ENCODE results near the gene KRT2. TPM values are rescaled to one million over a fixed set of nuclear protein-coding genes. Genes with fewer than 3 reads are reported as not detected.

Gene KRT2
- total and polyA plus RNA-seq, 2 of the 8 experiments (the other 6 are each of a cell fraction or from before 2014, with no cell fraction given): not detected

DNA sequence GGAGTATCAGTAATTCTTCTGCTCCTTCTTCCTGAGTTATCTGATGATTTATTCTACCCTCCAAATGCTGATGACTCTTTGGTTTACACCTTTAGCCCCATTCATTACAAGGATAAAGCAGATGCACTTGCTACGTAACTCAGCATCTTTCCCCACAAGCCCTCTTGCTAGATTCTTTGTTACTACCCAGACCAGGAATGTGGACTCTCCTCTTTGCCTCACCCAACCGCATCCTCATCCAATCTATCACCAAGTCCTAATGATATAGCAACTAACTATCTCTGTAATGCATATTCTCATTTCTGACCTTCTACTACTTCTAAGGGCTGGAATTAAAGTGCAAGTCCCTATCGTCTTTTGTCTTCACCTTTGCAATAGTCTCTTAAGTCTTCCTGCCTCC is 18.9 kb upstream of the KRT2 start:
- H2BK5ac ChIP-seq (ENCODE audit: low read depth, low read length): no peak overlapping the region
- 90% methylated on average over 3 of the region's 3 CpGs; no CpG with 5 or more reads in 1 of the 2 experiments for WGBS, 2 experiments (ENCODE audit: extremely low coverage in 1 of 2, insufficient coverage in 1 of 2, insufficient read length in 1 of 2, insufficient replicate concordance in 2 of 2, low coverage in 1 of 2, low lambda C conversion rate in 2 of 2, missing lambda C conversion rate in 1 of 2)
- H3K4me3 ChIP-seq (ENCODE audit: extremely low read depth in 1 of 4, insufficient read depth in 2 of 4, low read depth in 3 of 4, low read length in 4 of 4): no peak overlapping the region
- no peak overlapping the region for H3K27ac ChIP-seq (ENCODE audit: low read depth, low read length)
- H3K4me2 ChIP-seq (ENCODE audit: insufficient read depth in 1 of 2, low read depth in 2 of 2, low read length in 2 of 2): no peak overlapping the region
- ChIA-PET POLR2A (ENCODE audit: partially characterized antibody) (no interaction called here), CTCF (ENCODE audit: partially characterized antibody) (interaction anchor here (1.0 to 1.2 kb wide), 2 partner anchors 43 to 209 kb away, joined by 4 read pairs; no protein-coding TSS in a partner anchor)
- H2BK15ac ChIP-seq (ENCODE audit: low read length): no peak overlapping the region
- no peak overlapping the region for H3K4ac ChIP-seq (replicated peaks; ENCODE audit: insufficient read length, low read depth, low read length)
- no peak overlapping the region for H2BK12ac ChIP-seq (ENCODE audit: low read depth, low read length)
- no peak overlapping the region for H4K91ac ChIP-seq (replicated peaks; ENCODE audit: insufficient read length, low read length)
- H4K8ac ChIP-seq (ENCODE audit: extremely low read depth, insufficient read depth, low read length): no peak overlapping the region
- no peaks in the 10 kb centered on the region for H3K79me2 ChIP-seq (ENCODE audit: control insufficient read depth in 1 of 2, insufficient read depth in 2 of 2, low read length in 2 of 2)
- H3K27me3 ChIP-seq (replicated peaks in 1 of 4; ENCODE audit: control insufficient read depth in 3 of 4, extremely low read depth in 1 of 4, insufficient read depth in 3 of 4, low read length in 3 of 4): no peaks in the 10 kb centered on the region; a peak in 1 of 7 replicates
- no peak overlapping the region for H3K9ac ChIP-seq (replicated peaks in 1 of 4; ENCODE audit: extremely low read depth in 1 of 4, low read depth in 3 of 4, low read length in 3 of 4)
- DNase-seq (ENCODE audit: low read depth in 1 of 2, low spot score in 2 of 2) (no peak), FAIRE-seq (no peak)
- no peak overlapping the region for H4K5ac ChIP-seq (ENCODE audit: insufficient read length, low read depth, low read length)
- no peak overlapping the region for H3K56ac ChIP-seq (replicated peaks; ENCODE audit: insufficient read length, low read depth, low read length)
- H2AK5ac ChIP-seq (ENCODE audit: low read depth, low read length): no peak overlapping the region
- H3K9me3 ChIP-seq (ENCODE audit: insufficient read depth in 2 of 2, low read depth in 1 of 2, low read length in 1 of 2): no peaks in the 10 kb centered on the region
- H3K36me3 ChIP-seq (ENCODE audit: control insufficient read depth in 2 of 4, insufficient read depth in 4 of 4, low read length in 3 of 4): no peaks in the 10 kb centered on the region
- no peaks in the 10 kb centered on the region; the same call in 1 of the 2 replicates for H3K23me2 ChIP-seq (ENCODE audit: low read depth, low read length)
- no peak overlapping the region for H3K14ac ChIP-seq (ENCODE audit: insufficient read length)
- H3K23ac ChIP-seq (ENCODE audit: insufficient read length): no peak overlapping the region
- no peak overlapping the region for H2BK20ac ChIP-seq (ENCODE audit: low read length)
- H3K18ac ChIP-seq (ENCODE audit: extremely low read depth, low read length): no peak overlapping the region
- H4K20me1 ChIP-seq (replicated peaks in 1 of 2; ENCODE audit: control insufficient read depth in 1 of 2, insufficient read depth in 2 of 2, low read length in 2 of 2): no peaks in the 10 kb centered on the region
- H3K4me1 ChIP-seq (replicated peaks in 1 of 4; ENCODE audit: control insufficient read depth in 3 of 4, insufficient read depth in 4 of 4, low read length in 3 of 4): no peaks in the 10 kb centered on the region
- no peaks in the 10 kb centered on the region for H3K79me1 ChIP-seq (ENCODE audit: low read depth, low read length)
- no peak overlapping the region for H2BK120ac ChIP-seq (replicated peaks; ENCODE audit: low read depth, low read length)
- H2AFZ ChIP-seq (ENCODE audit: low read length): no peak overlapping the region
- TF ChIP-seq HDAC6 (IDR thresholded peaks at IDR 0.05; ENCODE audit: low read depth, low read length) (no peak), SP1 (IDR thresholded peaks at IDR 0.05; ENCODE audit: low read depth, low read length) (no peak), NRF1 (IDR thresholded peaks at IDR 0.05; ENCODE audit: low read depth, low read length) (no peak), SIX5 (IDR thresholded peaks at IDR 0.05; ENCODE audit: low read depth, low read length) (no peak)
